BE2C (cell line): ENCODE measurements around the gene PLEKHA5.

Source experiments
- DNase-seq: peaks from one replicate; pipeline ENCODE4 v3.0.0-alpha.2; 2020
- H3K27me3 ChIP-seq: fragments of 250-450 bp; sonication (Bioruptor Pico); 2 replicates; pipeline ENCODE4 v1.5.1; 2020; ENCODE audit warnings: mild to moderate bottlenecking
- H3K36me3 ChIP-seq: fragments of 250-450 bp; sonication (Bioruptor Pico); 2 replicates; pipeline ENCODE4 v1.5.1; 2020; ENCODE audit warnings: mild to moderate bottlenecking
- H3K4me1 ChIP-seq: fragments of 250-450 bp; sonication (Bioruptor Pico); 2 replicates; pipeline ENCODE4 v1.5.1; 2020
- H3K4me3 ChIP-seq: 2 replicates; pipeline ENCODE4 v1.5.1; 2011; ENCODE audit warnings: low read depth, low read length
- H3K9me3 ChIP-seq: fragments of 250-450 bp; sonication (Bioruptor Pico); 2 replicates; pipeline ENCODE4 v1.5.1; 2020
- TF ChIP-seq, protein P1 (sequence below): IDR thresholded peaks from 2 replicates; pipeline ENCODE4 v1.5.1; 2012; ENCODE audit warnings: mild to moderate bottlenecking, low read depth, low read length

PLEKHA5 gene

GRCh38 chr12:19155981-19156734 lies 26.6 kb downstream of the PLEKHA5 start:
- no peak for DNase-seq
- Histone ChIP-seq H3K4me3 (no peak overlapping the region), H3K27me3 (no peaks in the 10 kb centered on the region), H3K36me3 (no peaks in the 10 kb centered on the region; the same call in 1 of the 2 replicates), H3K9me3 (no peaks in the 10 kb centered on the region), H3K4me1 (0 out of 2 replicates have a peak, but pooled peaks cover 3% of the 10 kb centered on the region)
- TF ChIP-seq, protein P1, sequence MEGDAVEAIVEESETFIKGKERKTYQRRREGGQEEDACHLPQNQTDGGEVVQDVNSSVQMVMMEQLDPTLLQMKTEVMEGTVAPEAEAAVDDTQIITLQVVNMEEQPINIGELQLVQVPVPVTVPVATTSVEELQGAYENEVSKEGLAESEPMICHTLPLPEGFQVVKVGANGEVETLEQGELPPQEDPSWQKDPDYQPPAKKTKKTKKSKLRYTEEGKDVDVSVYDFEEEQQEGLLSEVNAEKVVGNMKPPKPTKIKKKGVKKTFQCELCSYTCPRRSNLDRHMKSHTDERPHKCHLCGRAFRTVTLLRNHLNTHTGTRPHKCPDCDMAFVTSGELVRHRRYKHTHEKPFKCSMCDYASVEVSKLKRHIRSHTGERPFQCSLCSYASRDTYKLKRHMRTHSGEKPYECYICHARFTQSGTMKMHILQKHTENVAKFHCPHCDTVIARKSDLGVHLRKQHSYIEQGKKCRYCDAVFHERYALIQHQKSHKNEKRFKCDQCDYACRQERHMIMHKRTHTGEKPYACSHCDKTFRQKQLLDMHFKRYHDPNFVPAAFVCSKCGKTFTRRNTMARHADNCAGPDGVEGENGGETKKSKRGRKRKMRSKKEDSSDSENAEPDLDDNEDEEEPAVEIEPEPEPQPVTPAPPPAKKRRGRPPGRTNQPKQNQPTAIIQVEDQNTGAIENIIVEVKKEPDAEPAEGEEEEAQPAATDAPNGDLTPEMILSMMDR: no peak

DNA sequence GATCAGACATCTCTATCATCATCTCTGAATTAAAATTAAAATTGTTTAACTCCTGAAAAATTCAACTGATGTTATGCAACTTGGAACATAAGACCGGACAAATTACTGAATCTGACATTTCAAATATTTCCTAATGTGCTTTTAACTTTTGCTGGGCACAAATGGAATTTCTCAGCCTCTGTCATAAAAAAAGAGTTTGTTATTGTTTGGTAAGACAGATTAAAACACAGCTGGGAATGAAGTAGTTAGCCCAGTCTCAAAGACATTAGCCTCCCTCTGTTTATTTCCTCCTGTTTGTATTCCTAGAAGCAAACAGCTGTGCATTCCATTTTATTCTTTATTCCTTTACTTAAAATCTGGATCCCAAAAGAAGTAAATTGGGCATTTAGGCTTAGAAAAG lies 29.4 kb downstream of the PLEKHA5 start:
- TF ChIP-seq, protein P1: no peak
- Histone ChIP-seq H3K4me1 (peaks cover 3% of the 10 kb centered on the region; the same call in 1 of the 2 replicates), H3K4me3 (no peak overlapping the region), H3K27me3 (no peaks in the 10 kb centered on the region), H3K9me3 (no peaks in the 10 kb centered on the region), H3K36me3 (no peaks in the 10 kb centered on the region)
- DNase-seq: no peak

DNA sequence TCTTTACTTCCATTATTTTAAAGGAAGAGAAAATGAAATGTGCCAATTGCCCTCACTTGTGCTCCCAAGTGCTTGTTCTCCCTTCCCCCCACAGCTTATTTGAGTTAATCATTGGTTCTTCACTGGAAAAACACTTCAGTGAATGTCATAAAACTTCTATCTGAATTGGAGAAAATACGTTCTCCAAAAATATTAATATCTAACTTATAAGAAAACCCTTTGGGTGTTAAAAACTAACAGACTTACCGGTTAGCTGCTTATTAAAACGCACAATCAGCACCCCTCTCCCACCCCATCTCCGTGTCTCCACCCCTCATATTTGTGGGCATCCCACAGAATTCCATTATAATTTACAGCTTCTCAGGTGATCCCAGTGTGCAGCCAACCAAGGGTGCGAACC lies 31.7 kb downstream of the PLEKHA5 start:
- DNase-seq: no peak
- Histone ChIP-seq H3K36me3 (no peaks in the 10 kb centered on the region), H3K4me1 (no peaks in the 10 kb centered on the region; the same call in none of the 2 replicates), H3K27me3 (no peaks in the 10 kb centered on the region), H3K4me3 (no peak overlapping the region), H3K9me3 (no peaks in the 10 kb centered on the region)
- TF ChIP-seq, protein P1: no peak

GRCh38 chr12:19165451-19165850 lies 35.9 kb downstream of the PLEKHA5 start:
- TF ChIP-seq, protein P1: no peak
- no peak for DNase-seq
- no peaks in the 10 kb centered on the region for H3K27me3 ChIP-seq

DNA sequence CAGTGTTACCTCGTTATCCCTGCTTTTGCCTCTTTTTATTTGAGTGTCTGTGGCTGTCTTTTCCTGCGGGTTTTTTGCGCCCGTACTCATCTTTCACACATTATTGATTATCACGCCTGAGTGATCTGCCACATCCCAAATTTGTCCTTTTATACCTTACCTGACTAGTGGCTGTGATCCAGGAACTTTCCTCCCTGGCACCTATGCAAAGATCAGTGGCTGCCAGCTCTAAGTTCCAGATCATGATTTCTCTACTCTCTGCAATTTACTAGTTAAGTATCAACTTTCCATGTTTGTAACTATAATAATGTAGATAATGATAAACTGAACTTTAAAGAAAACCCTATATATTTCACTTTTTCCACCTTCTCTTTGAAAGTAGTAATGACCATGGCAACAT lies 36.9 kb downstream of the PLEKHA5 start:
- no peaks in the 10 kb centered on the region for H3K9me3 ChIP-seq
- no peak overlapping the region for H3K4me3 ChIP-seq
- no peak for DNase-seq
- H3K27me3 ChIP-seq: no peaks in the 10 kb centered on the region
- no peaks in the 10 kb centered on the region; the same call in none of the 2 replicates for H3K4me1 ChIP-seq
- TF ChIP-seq, protein P1: no peak
- no peaks in the 10 kb centered on the region for H3K36me3 ChIP-seq

More at GRCh38 chr12:19165451-19165850, 35.9 kb downstream of the PLEKHA5 start:
- H3K36me3 ChIP-seq: no peaks in the 10 kb centered on the region
- H3K4me1 ChIP-seq: no peaks in the 10 kb centered on the region; the same call in none of the 2 replicates
- no peaks in the 10 kb centered on the region for H3K9me3 ChIP-seq
- H3K4me3 ChIP-seq: no peak overlapping the region

GRCh38 chr12:19166956-19167355 lies 37.4 kb downstream of the PLEKHA5 start:
- DNase-seq: no peak
- TF ChIP-seq, protein P1: no peak
- Histone ChIP-seq H3K4me3 (no peak overlapping the region), H3K36me3 (no peaks in the 10 kb centered on the region), H3K9me3 (no peaks in the 10 kb centered on the region), H3K4me1 (no peaks in the 10 kb centered on the region; the same call in none of the 2 replicates), H3K27me3 (no peaks in the 10 kb centered on the region)
